Activated naive CD4-positive, alpha-beta T cell treated with anti-CD3 and anti-CD28 coated beads for 36 hours (primary cell): ENCODE measurements around the gene DAZ1. TPM values are rescaled to one million over a fixed set of nuclear protein-coding genes. Genes with fewer than 3 reads are reported as not detected.
"Not testable (repeated sequence)": the region's sequence is repeated elsewhere in the genome, so short reads cannot be mapped to it uniquely, and the experiment has no call there.

Experiments
- CTCF ChIA-PET: fragments of 350-600 bp; sonication (Branson Sonifier 250); formaldehyde crosslinking; loops from one replicate; lab custom pipeline; 2021; ENCODE audit warnings: antibody characterized with exemption; lab: Charles Lee
- DNase-seq: peaks from one replicate; pipeline ENCODE4 v3.0.0-alpha.2; 2020
- H3K27ac Mint-ChIP-seq: one replicate; pipeline ENCODE4 v1.8.0; 2021; ENCODE audit warnings: mild to moderate bottlenecking, mixed read lengths
- H3K27me3 Mint-ChIP-seq: one replicate; pipeline ENCODE4 v1.8.0; 2021; ENCODE audit warnings: low read depth, mixed read lengths
- H3K36me3 Mint-ChIP-seq: one replicate; pipeline ENCODE4 v1.8.0; 2021; ENCODE audit warnings: low read depth, mixed read lengths
- H3K4me1 Mint-ChIP-seq: one replicate; pipeline ENCODE4 v1.8.0; 2021; ENCODE audit warnings: low read depth, mixed read lengths
- H3K4me3 Mint-ChIP-seq: one replicate; pipeline ENCODE4 v1.8.0; 2021; ENCODE audit warnings: mild to moderate bottlenecking, moderate library complexity, mixed read lengths
- H3K9me3 Mint-ChIP-seq: one replicate; pipeline ENCODE4 v1.8.0; 2021; ENCODE audit warnings: mixed read lengths
- intact Hi-C: fragments of 100-400 bp; cut with micrococcal nuclease; formaldehyde crosslinking; loops from one replicate; pipeline ENCODE4 v1.15.1; 2023
- total RNA-seq, 2 experiments: library from RNA; stranded (reverse); gene quantifications; one replicate each; pipeline ENCODE4 v1.2.3, GENCODE V29; 2021

DAZ1 gene
- total RNA-seq = not detected

GRCh38 chrY:23198908-23199307, at the start of gene DAZ1:
Gene DAZ1, minus strand, starts transcription at chrY:23199008. Its CDS starts 208 bp downstream, at chrY:23198800.
- H3K9me3 Mint-ChIP-seq, CTCF ChIA-PET, H3K27me3 Mint-ChIP-seq, H3K4me3 Mint-ChIP-seq, H3K27ac Mint-ChIP-seq, DNase-seq, intact Hi-C loops, H3K36me3 Mint-ChIP-seq, H3K4me1 Mint-ChIP-seq: not testable (repeated sequence)

- DNase-seq, H3K9me3 Mint-ChIP-seq, H3K27ac Mint-ChIP-seq, CTCF ChIA-PET, H3K36me3 Mint-ChIP-seq, H3K4me3 Mint-ChIP-seq, H3K4me1 Mint-ChIP-seq, H3K27me3 Mint-ChIP-seq, intact Hi-C loops: not testable (repeated sequence)
Measured at GRCh38 chrY:23219233-23219632, 20.4 kb upstream of the DAZ1 start, which contains the start of gene DAZ2. Gene DAZ2, plus strand, starts transcription at chrY:23219533. Its CDS starts 208 bp downstream, at chrY:23219741.

- H3K36me3 Mint-ChIP-seq, H3K9me3 Mint-ChIP-seq, intact Hi-C loops, H3K27ac Mint-ChIP-seq, CTCF ChIA-PET, H3K27me3 Mint-ChIP-seq, H3K4me1 Mint-ChIP-seq, H3K4me3 Mint-ChIP-seq, DNase-seq: not testable (repeated sequence)
Measured at GRCh38 chrY:23210681-23211080, 11.9 kb upstream of the DAZ1 start.

GRCh38 chrY:23209802-23210495, 11.1 kb upstream of the DAZ1 start:
- not testable (repeated sequence) for H3K27me3 Mint-ChIP-seq, H3K4me3 Mint-ChIP-seq

GRCh38 chrY:23207455-23207854, 8.6 kb upstream of the DAZ1 start:
- H3K9me3 Mint-ChIP-seq, H3K27me3 Mint-ChIP-seq, H3K4me3 Mint-ChIP-seq, DNase-seq, H3K36me3 Mint-ChIP-seq, H3K27ac Mint-ChIP-seq, intact Hi-C loops, H3K4me1 Mint-ChIP-seq, CTCF ChIA-PET: not testable (repeated sequence)

More at GRCh38 chrY:23209802-23210495, 11.1 kb upstream of the DAZ1 start:
- DNase-seq, CTCF ChIA-PET, H3K27ac Mint-ChIP-seq, H3K9me3 Mint-ChIP-seq, H3K4me1 Mint-ChIP-seq, H3K36me3 Mint-ChIP-seq, intact Hi-C loops: not testable (repeated sequence)

Other genes with a start within 250 kb of the DAZ1 start
- not detected for gene BPY2, start 214.7 kb downstream of the DAZ1 start, total RNA-seq
- gene DAZ2, start 20.5 kb upstream of the DAZ1 start, total RNA-seq = not detected